Adrenal gland (tissue), 5 donors: ENCODE data around the gene NABP2.

Experiments
- CTCF ChIP-seq, 6 experiments: fragments of 450-650 bp in 4 of 6; fragments of 200-600 bp in 2 of 6; sonication (generic) in 1 of 6; IDR thresholded peaks; 1 replicate in 5 of 6; 2 replicates in 1 of 6; pipeline versions ENCODE4 v1.5.1 to v1.8.0; 2016 to 2021; ENCODE audit warnings: antibody characterized with exemption in 6 of 6, mild to moderate bottlenecking in 2 of 6, moderate library complexity in 1 of 6
- POLR2A ChIP-seq, 2 donors: fragments of 450-650 bp; IDR thresholded peaks; one replicate each; pipeline ENCODE4 v1.6.1; 2017; ENCODE audit warnings: antibody characterized with exemption in 2 of 2, mild to moderate bottlenecking in 2 of 2, moderate library complexity in 1 of 2
- donor health status: DM: no; HTN: no; CAD: no.

- TF ChIP-seq CTCF (IDR thresholded peaks at IDR 0.05) (no peak), POLR2A (IDR thresholded peaks at IDR 0.05) (no peak)
Observed at GRCh38 chr12:56261503-56262232, 37.5 kb downstream of the NABP2 start.
